Stimulated activated memory B cell treated with anti-CD40 and anti-IgM and Interleukin-4, amounts not matched to agents 10 μg/mL and 1 μg/mL and 100 μg/mL, for 72 hours (primary cell): ENCODE results near the gene NR6A1.

ENCODE experiments used
- ATAC-seq: fragments of 150-1000 bp; cut with Tn5 transposase; 2 replicates; pipeline ENCODE4 v1.10.0; 2021
- H3K27ac Mint-ChIP-seq: one replicate; pipeline ENCODE4 v1.8.0; 2022; ENCODE audit warnings: mild to moderate bottlenecking, mixed read lengths
- H3K27me3 Mint-ChIP-seq: one replicate; pipeline ENCODE4 v1.8.0; 2022; ENCODE audit warnings: mixed read lengths
- H3K36me3 Mint-ChIP-seq: one replicate; pipeline ENCODE4 v1.8.0; 2022; ENCODE audit warnings: mixed read lengths
- H3K4me1 Mint-ChIP-seq: one replicate; pipeline ENCODE4 v1.8.0; 2022; ENCODE audit warnings: mixed read lengths
- H3K4me3 Mint-ChIP-seq: one replicate; pipeline ENCODE4 v1.8.0; 2022; ENCODE audit warnings: mild to moderate bottlenecking, moderate library complexity, mixed read lengths
- H3K9me3 Mint-ChIP-seq: one replicate; pipeline ENCODE4 v1.8.0; 2022; ENCODE audit warnings: mixed read lengths

Gene NR6A1

DNA sequence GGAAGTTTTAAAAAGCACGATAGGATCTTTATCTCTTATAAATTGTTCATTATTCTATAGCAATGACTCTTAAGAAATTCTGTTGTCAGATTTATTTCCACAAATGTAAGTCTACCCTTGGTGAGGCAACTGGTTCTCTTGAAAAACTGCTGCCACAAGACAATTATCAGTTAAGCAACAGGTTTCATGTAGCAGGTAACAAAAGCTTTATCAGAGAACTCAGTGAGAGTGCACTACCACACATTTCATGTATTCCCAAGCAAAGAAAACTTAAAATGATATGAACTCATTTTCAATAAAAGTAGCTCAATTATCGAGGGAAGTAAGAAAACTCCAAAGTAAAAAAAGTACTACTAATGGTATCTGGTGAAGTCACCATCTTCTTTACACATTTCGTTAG lies 9.4 kb downstream of the NR6A1 start:
- Mint-ChIP-seq H3K4me3 (no peak overlapping the region), H3K9me3 (no peaks in the 10 kb centered on the region), H3K36me3 (no peaks in the 10 kb centered on the region), H3K27ac (no peak overlapping the region), H3K4me1 (peaks cover 7% of the 10 kb centered on the region), H3K27me3 (peaks cover 28% of the 10 kb centered on the region)
- ATAC-seq, result no peak

DNA sequence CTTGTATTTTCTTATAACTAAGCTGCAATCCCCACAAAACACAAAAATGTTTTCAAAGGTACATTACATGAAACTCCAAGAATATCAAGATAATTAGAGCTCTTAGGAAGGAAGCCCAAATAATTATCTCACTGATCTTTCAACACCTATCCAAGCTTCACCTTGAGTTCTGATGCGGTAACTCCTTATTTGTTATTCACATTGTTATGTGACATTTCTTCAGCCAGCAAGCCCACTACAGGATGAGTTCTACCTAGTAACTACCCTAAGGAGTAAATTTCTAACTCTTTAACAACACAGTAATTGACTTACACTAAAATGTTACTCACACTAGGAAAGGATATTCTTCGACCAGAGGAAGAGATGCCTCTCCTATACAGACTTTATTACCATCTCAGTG lies 9.9 kb downstream of the NR6A1 start:
- Mint-ChIP-seq H3K27me3 (peaks cover 23% of the 10 kb centered on the region), H3K4me3 (no peak overlapping the region), H3K9me3 (no peaks in the 10 kb centered on the region), H3K27ac (no peak overlapping the region), H3K36me3 (no peaks in the 10 kb centered on the region), H3K4me1 (peaks cover 7% of the 10 kb centered on the region)
- ATAC-seq, result no peak

DNA sequence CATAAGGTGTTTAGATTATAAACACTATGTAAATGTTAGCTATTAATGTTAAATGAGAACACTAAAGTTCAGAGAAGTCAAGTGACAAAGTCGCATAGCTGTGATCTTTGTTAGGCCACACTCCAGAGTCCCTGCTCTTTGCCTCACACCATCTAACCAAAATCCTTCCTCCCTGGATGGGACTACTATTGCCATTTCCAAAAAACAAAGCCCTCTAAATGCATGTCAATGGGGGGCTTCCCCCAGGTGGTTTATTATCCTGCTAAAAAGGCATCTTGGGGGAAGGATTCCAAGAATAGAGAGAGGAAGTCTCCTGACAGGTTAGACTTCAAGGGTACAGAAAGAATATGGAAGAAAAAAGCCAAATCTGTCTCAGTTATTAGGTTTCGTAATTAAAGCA lies 10.4 kb downstream of the NR6A1 start:
- H3K27ac Mint-ChIP-seq, result no peak overlapping the region
- no peak for ATAC-seq
- no peaks in the 10 kb centered on the region for H3K9me3 Mint-ChIP-seq
- H3K4me3 Mint-ChIP-seq, result no peak overlapping the region
- no peaks in the 10 kb centered on the region for H3K36me3 Mint-ChIP-seq
- peaks cover 23% of the 10 kb centered on the region for H3K27me3 Mint-ChIP-seq
- peaks cover 7% of the 10 kb centered on the region for H3K4me1 Mint-ChIP-seq

DNA sequence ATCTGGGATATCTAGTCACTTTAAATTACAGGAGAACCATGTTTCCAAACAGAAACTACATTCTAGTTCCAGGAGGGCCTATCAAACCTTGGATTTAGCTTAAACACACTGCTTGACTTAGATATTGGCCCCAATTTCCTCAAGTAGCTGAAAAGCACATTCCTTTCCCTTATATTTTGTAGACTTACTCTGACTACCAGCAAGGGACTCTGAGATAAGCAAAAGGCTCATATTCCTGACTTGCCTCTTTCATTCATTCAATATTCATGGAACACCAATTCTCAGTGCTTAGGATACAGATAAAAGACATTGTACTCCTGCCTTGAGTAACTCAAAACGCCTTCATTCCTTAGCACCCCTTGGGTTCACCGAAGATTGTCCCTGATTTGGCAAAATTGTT lies 11.8 kb downstream of the NR6A1 start:
- Mint-ChIP-seq H3K4me3 (no peak overlapping the region), H3K9me3 (no peaks in the 10 kb centered on the region), H3K4me1 (peaks cover 7% of the 10 kb centered on the region), H3K27me3 (peaks cover 32% of the 10 kb centered on the region), H3K36me3 (no peaks in the 10 kb centered on the region), H3K27ac (no peak overlapping the region)
- ATAC-seq, result no peak

DNA sequence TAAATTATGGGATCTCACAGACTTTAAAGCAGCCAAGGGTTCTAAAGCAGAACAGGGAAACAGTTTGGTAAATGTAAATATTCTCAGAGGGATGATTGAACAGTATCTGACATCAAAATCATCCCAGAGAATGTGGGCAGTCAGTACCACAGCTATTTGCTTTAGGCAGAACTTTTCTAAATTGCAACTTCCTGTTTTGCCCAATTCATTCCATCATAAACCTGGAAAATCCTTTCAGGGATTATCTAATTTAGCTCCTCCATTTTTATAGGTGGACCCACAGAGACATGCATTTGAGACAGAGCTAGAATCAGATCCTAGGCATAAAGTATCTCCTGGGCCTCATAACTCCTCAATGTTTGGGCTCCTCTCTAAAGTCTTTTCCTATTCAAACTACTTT lies 12.4 kb downstream of the NR6A1 start:
- no peak overlapping the region for H3K27ac Mint-ChIP-seq
- H3K27me3 Mint-ChIP-seq, result peaks cover 29% of the 10 kb centered on the region
- H3K36me3 Mint-ChIP-seq, result no peaks in the 10 kb centered on the region
- H3K9me3 Mint-ChIP-seq, result no peaks in the 10 kb centered on the region
- no peak for ATAC-seq
- H3K4me1 Mint-ChIP-seq, result peaks cover 7% of the 10 kb centered on the region
- H3K4me3 Mint-ChIP-seq, result no peak overlapping the region

DNA sequence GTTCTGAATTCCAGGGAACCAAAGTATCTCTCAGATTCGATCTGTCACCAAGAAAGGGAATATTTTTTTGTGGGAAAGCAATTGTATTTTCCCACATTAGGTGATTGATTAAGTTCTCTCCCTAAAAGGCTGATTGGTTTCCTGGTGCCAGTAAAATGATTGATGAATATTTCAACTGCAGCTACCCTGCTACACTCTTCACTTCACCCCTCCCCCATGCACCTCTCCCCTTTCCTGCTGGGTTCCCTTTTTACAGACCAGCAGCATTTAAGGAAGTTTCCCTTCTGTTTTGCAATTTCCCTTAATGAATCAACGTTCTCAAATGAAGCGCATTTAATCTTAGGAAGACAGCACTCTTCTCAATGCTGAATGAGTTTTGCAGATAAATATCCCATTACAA lies 13.1 kb downstream of the NR6A1 start:
- peaks cover 7% of the 10 kb centered on the region for H3K4me1 Mint-ChIP-seq
- no peak overlapping the region for H3K27ac Mint-ChIP-seq
- no peaks in the 10 kb centered on the region for H3K36me3 Mint-ChIP-seq
- peaks cover 23% of the 10 kb centered on the region for H3K27me3 Mint-ChIP-seq
- H3K9me3 Mint-ChIP-seq, result no peaks in the 10 kb centered on the region
- H3K4me3 Mint-ChIP-seq, result no peak overlapping the region
- no peak for ATAC-seq

DNA sequence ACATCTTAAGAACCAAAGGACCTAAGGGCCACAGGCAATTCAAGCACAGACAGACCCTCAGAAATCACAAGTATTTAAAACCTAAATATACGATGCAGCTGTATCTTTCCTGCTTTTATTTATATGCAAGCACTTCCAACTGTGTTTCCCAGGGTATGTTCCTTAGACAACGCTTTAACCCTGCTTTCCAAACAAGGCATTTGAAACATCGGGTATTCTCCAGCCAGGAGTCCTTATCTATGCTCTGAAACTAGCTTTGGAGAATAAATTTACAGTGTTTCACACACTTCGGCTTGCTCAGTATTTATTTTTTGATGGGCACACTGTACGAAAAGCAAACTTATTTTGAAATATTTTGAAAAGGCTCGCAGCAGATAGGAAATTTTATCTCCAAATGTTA lies 13.5 kb downstream of the NR6A1 start:
- Mint-ChIP-seq H3K36me3 (no peaks in the 10 kb centered on the region), H3K27me3 (peaks cover 19% of the 10 kb centered on the region), H3K4me1 (peaks cover 7% of the 10 kb centered on the region), H3K9me3 (no peaks in the 10 kb centered on the region), H3K4me3 (no peak overlapping the region), H3K27ac (no peak overlapping the region)
- ATAC-seq, result no peak

DNA sequence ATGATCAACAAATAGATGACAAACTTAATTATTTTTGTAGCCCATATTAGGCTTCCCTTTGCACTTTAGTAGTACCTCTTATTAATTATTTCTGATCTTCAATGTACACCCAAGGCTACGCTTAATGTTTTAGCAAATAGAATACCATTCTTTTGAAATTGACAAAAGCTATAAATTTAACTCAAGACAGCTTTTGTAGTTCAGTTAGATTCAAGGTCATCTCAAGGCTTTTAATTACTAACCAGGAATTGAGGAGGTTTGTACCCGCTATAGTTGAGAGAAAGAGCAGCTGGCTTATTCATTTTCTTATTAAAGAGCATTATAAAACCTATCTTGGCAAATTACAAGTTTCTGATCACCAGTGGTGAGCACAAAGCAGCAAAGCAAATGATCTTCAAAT lies 15.1 kb downstream of the NR6A1 start:
- no peak for ATAC-seq
- Mint-ChIP-seq H3K4me1 (peaks cover 7% of the 10 kb centered on the region), H3K4me3 (no peak overlapping the region), H3K27me3 (peaks cover 15% of the 10 kb centered on the region), H3K27ac (no peak overlapping the region), H3K9me3 (no peaks in the 10 kb centered on the region), H3K36me3 (no peaks in the 10 kb centered on the region)

DNA sequence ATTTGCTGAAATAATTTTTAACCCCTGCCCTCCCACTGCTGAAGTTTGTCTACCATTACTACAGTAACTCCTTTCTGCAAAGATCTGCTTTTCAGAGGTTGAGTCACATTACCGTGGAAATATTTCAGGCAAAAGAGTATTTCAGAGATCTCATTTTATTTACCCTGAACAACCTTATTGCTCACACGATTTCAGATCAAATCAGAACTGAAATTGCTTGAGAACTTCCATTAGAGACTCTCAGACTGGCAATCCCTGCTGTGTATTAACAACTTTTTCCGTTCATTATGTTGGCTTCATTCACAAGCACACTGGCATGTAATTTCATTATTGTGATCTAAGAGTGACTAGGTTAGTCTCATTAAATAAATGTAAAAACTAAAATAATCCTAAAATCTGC lies 16.1 kb downstream of the NR6A1 start:
- Mint-ChIP-seq H3K4me1 (peaks cover 7% of the 10 kb centered on the region), H3K4me3 (no peak overlapping the region), H3K27ac (no peak overlapping the region), H3K27me3 (peaks cover 20% of the 10 kb centered on the region), H3K36me3 (no peaks in the 10 kb centered on the region), H3K9me3 (no peaks in the 10 kb centered on the region)
- no peak for ATAC-seq

DNA sequence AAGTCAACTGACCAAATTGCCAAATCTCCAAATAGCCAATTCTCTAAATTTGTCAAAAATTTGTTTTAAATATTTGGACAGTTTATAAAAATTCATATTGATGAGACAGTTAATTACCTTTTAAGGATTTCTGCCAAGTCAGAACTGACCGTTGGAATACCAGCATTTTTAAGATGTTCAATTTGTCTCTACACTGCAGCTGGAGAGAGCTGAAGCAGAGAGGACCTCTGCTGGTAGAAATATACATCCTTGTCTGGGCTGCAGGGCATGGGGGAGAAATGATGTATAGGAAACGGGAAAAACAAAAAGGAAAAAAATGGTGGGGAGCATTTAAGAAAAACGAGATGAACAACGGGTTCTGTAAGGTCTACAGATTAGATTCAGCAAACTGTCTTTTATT lies 16.8 kb downstream of the NR6A1 start:
- Mint-ChIP-seq H3K4me1 (peaks cover 7% of the 10 kb centered on the region), H3K27ac (no peak overlapping the region), H3K27me3 (peaks cover 25% of the 10 kb centered on the region), H3K36me3 (no peaks in the 10 kb centered on the region), H3K4me3 (no peak overlapping the region), H3K9me3 (no peaks in the 10 kb centered on the region)
- ATAC-seq, result no peak

DNA sequence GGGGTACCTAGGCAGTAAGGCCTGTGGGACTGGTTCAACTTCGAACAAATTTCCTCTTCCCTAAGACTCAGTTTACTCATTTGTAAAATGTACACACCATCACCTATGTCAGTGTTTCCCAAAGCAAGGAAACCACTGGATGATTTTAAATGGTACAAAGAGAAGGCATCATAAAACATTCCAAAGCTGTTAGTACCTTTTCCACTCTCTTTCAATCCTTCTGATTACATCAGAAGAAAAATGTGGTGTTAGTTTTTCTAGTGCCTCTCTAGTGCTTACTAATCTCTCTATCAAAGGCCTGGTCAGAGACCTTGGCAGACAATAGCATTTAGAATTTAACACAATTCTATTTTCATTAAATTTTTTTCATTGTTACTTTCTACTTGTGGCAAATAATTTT lies 18.1 kb downstream of the NR6A1 start:
- no peaks in the 10 kb centered on the region for H3K36me3 Mint-ChIP-seq
- peaks cover 25% of the 10 kb centered on the region for H3K27me3 Mint-ChIP-seq
- no peak for ATAC-seq
- no peaks in the 10 kb centered on the region for H3K9me3 Mint-ChIP-seq
- peak overlapping the region; percentile 50 for H3K27ac Mint-ChIP-seq
- H3K4me1 Mint-ChIP-seq, result peaks cover 2% of the 10 kb centered on the region
- no peak overlapping the region for H3K4me3 Mint-ChIP-seq

DNA sequence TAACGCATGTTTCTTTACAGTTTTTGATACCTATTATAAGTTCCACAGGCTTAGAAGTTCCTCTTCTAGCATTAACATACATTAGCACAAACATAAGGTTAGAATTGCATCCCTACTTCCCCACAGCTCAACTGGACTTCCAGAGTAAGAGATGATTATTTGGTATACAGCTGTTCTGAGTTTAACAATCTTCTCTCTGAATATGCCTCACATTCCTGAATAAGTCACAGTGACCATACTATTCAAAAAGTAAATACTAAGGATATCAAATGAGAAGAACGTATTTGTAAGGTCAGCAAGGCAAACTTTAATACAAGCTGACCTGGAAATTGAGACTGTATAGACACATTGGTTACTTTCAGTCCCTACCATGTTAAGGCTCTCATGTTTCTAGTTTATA lies 21.3 kb downstream of the NR6A1 start:
- Mint-ChIP-seq H3K4me3 (no peak overlapping the region), H3K27ac (no peak overlapping the region), H3K4me1 (no peaks in the 10 kb centered on the region), H3K9me3 (no peaks in the 10 kb centered on the region), H3K27me3 (peaks cover 19% of the 10 kb centered on the region), H3K36me3 (no peaks in the 10 kb centered on the region)
- no peak for ATAC-seq

DNA sequence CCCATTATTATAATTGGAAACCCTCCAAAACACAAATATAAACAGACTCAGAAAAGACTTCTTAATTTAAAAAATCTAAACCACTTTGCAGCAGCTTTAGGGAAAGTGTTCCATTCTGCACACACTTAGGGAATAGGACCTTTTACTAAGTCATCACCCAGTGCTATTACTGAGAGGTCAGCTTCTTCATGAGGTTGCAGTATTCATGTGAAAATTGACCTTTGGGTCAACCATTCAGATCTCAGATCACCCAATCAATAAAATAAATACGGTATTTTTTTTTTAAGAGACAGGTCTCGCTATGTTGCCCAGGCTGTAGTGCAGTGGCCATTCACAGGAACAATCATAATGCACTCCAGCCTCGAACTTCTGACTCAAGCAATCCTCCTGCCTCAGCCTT lies 21.8 kb downstream of the NR6A1 start:
- no peaks in the 10 kb centered on the region for H3K9me3 Mint-ChIP-seq
- no peak overlapping the region for H3K4me3 Mint-ChIP-seq
- no peaks in the 10 kb centered on the region for H3K4me1 Mint-ChIP-seq
- H3K27ac Mint-ChIP-seq, result no peak overlapping the region
- no peaks in the 10 kb centered on the region for H3K36me3 Mint-ChIP-seq
- no peak for ATAC-seq
- H3K27me3 Mint-ChIP-seq, result peaks cover 14% of the 10 kb centered on the region

DNA sequence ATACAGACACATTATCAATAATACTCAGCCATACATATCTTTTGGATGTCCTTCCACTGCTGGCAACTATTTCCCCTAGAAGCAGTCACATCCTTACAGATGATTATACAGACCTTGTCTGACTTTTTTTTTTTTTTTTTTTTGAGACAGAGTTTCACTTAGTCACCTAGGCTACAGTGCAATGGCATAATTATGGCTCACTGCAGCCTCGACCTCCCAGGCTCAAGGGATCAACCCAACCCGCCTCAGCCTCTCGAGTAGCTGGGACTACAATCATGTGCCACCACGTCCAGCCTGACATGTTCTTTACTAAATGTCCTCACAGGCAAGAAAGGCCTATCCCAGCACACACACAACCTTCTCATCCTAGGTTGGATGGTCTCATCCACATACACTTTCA lies 24.0 kb downstream of the NR6A1 start:
- ATAC-seq, result no peak
- H3K9me3 Mint-ChIP-seq, result no peaks in the 10 kb centered on the region
- no peaks in the 10 kb centered on the region for H3K4me1 Mint-ChIP-seq
- H3K27ac Mint-ChIP-seq, result no peak overlapping the region
- peaks cover 10% of the 10 kb centered on the region for H3K27me3 Mint-ChIP-seq
- no peak overlapping the region for H3K4me3 Mint-ChIP-seq
- no peaks in the 10 kb centered on the region for H3K36me3 Mint-ChIP-seq

DNA sequence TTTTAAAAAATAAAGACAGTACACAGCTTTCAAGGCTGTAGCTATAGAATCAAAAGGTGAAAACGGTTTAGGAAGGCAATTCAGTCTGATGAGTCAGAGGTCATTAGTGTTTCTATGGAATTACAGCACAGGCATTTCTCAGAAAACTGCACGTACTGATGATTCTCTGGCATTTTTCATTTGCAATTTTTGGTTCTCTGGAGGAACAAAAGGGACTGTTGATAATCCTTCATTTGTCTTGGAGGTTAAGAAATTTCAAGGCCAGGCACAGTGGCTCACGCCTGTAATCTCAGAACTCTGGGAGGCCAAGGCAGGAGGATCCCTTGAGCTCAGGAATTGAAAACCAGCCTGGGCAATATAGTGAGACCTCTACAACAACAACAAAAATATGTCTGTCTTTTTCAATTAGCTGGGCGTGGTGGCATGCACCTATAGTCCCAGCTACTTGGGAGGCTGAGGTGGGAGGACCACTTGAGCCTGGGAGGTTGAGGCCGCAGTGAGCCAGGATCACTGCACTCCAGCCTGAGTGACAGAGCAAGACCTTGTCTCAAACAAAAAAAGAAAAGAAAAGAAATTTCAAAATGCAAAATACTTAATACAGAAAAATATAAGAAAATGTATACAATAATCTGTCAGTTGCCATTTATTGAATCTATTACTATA lies 27.3 kb downstream of the NR6A1 start:
- H3K27me3 Mint-ChIP-seq, result no peaks in the 10 kb centered on the region
- no peak overlapping the region for H3K4me3 Mint-ChIP-seq
- ATAC-seq, result no peak
- no peaks in the 10 kb centered on the region for H3K4me1 Mint-ChIP-seq
- no peaks in the 10 kb centered on the region for H3K9me3 Mint-ChIP-seq
- no peaks in the 10 kb centered on the region for H3K36me3 Mint-ChIP-seq
- no peak overlapping the region for H3K27ac Mint-ChIP-seq

DNA sequence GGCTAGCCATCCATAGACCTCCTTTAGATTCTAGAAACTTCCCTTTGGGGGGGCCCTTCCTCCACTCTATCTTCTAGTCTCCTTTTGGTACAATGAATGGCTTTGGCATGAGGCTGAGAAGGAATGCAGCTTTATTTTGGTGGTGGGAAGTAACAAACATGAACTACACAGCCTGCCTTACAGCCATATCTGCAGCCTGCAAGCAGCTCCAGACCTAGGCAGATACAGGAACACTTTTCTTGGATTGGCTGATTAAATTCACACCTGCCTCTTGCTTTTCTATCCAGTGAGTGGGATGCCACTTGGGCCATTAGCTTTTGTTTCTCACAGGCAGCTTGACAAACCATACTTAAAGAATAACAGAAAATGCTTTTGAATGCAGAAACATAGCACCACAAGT lies 28.2 kb downstream of the NR6A1 start:
- H3K4me3 Mint-ChIP-seq, result no peak overlapping the region
- H3K27me3 Mint-ChIP-seq, result no peaks in the 10 kb centered on the region
- no peaks in the 10 kb centered on the region for H3K36me3 Mint-ChIP-seq
- no peaks in the 10 kb centered on the region for H3K4me1 Mint-ChIP-seq
- H3K27ac Mint-ChIP-seq, result no peak overlapping the region
- no peak for ATAC-seq
- no peaks in the 10 kb centered on the region for H3K9me3 Mint-ChIP-seq

DNA sequence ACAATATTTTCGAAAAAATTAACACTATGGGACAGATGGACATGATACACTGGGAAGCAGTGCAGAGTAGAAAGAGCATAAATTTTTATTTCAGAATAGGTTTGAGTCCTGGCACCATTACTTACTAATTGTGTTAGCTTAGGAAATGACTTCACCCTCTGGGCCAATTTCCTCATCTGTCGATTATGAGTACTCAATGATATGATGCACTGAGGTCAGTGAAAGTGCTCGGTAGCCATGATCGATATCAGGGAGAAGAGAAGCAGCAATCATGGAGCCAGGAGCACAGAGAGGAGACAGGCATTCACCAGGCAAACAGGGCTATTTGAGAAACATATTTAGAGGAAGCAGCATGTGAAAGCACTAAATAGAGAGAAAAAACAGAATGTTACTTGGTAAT lies 29.4 kb downstream of the NR6A1 start:
- Mint-ChIP-seq H3K4me3 (no peak overlapping the region), H3K27me3 (no peaks in the 10 kb centered on the region), H3K9me3 (no peaks in the 10 kb centered on the region), H3K36me3 (no peaks in the 10 kb centered on the region), H3K27ac (no peak overlapping the region), H3K4me1 (no peaks in the 10 kb centered on the region)
- ATAC-seq, result no peak
